Suppressor macrophage (primary cell): ENCODE measurements around the gene KLK14.

ENCODE experiments used
- DNase-seq, 4 experiments: peaks; one replicate each; pipeline ENCODE4 v3.0.0-alpha.2; 2020 to 2022

Gene KLK14

GRCh38 chr19:51084505-51084904, 1.8 kb upstream of the KLK14 start:
- DNase-seq = no peak

- no peak for DNase-seq
Measured at GRCh38 chr19:51083783-51084182, 1.1 kb upstream of the KLK14 start.

- no peak for DNase-seq
Measured at GRCh38 chr19:51083181-51083580, 494 bp upstream of the KLK14 start.

GRCh38 chr19:51081476-51081875, 1.2 kb downstream of the KLK14 start:
- DNase-seq = no peak

GRCh38 chr19:51079481-51080110, 3.1 kb downstream of the KLK14 start:
- DNase-seq = no peak

GRCh38 chr19:51078731-51079130, 4.0 kb downstream of the KLK14 start:
- DNase-seq = no peak

GRCh38 chr19:51078104-51078503, 4.6 kb downstream of the KLK14 start:
- no peak for DNase-seq

GRCh38 chr19:51076631-51077213, 6.0 kb downstream of the KLK14 start:
- DNase-seq = no peak

- no peak for DNase-seq
Measured at GRCh38 chr19:51075998-51076397, 6.7 kb downstream of the KLK14 start.

GRCh38 chr19:51071095-51071405, 11.6 kb downstream of the KLK14 start:
- DNase-seq = no peak

GRCh38 chr19:51070334-51071094, 12.2 kb downstream of the KLK14 start:
- DNase-seq = no peak

GRCh38 chr19:51066393-51067186, 16.1 kb downstream of the KLK14 start:
- no peak for DNase-seq

GRCh38 chr19:51065221-51065960, 17.3 kb downstream of the KLK14 start:
- no peak for DNase-seq

- peak; percentile 9 to 68 (median 41) for DNase-seq
Measured at GRCh38 chr19:51064534-51065220, 18.0 kb downstream of the KLK14 start, which contains the start of gene KLK13. Gene KLK13 (minus strand): TSS chr19:51065092. CDS start chr19:51065067, 25 bp downstream.

- no peak for DNase-seq
Measured at GRCh38 chr19:51063664-51064063, 19.0 kb downstream of the KLK14 start.

GRCh38 chr19:51060973-51061372, 21.7 kb downstream of the KLK14 start:
- DNase-seq = no peak

GRCh38 chr19:51060336-51060735, 22.4 kb downstream of the KLK14 start:
- no peak for DNase-seq

- no peak for DNase-seq
Measured at GRCh38 chr19:51059715-51060114, 23.0 kb downstream of the KLK14 start.

GRCh38 chr19:51055866-51056265, 26.8 kb downstream of the KLK14 start:
- no peak for DNase-seq

- DNase-seq = no peak
Measured at GRCh38 chr19:51047031-51047335, 35.7 kb downstream of the KLK14 start.

- DNase-seq = no peak
Measured at GRCh38 chr19:51044327-51044726, 38.4 kb downstream of the KLK14 start.

- DNase-seq = no peak
Measured at GRCh38 chr19:51043497-51043896, 39.2 kb downstream of the KLK14 start.
